ENCODE measurements around the gene PAQR4.

DNA sequence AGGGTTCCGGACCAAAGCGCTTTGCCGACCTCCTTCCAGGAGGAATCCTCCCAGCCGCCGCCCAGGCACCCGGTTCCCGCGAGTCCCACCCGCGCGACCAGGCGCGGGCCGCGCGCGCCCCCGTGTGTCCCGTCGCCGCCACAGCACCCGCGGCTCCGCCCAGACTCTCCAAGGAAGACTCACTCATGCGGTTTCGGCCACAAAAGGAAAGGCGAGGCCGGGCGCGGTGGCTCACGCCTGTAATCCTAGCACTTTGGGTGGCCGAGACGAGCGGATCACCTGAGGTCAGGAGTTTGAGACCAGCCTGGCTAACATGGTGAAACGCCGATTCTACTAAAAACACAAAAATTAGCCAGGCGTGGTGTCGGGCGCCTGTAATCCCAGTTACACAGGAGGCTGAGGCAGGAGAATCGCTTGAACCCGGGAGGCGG, 14.6 kb downstream of the PAQR4 start:
- TF ChIP-seq POLR2A (IDR thresholded peaks at IDR 0.05; ENCODE audit: low read depth, low read length) = no peak
- no peak for TF ChIP-seq TAF1 (IDR thresholded peaks at IDR 0.05; ENCODE audit: borderline replicate concordance, low read depth, low read length)
